C4-2B (cell line): Measurements from ENCODE around the gene GPC5.

ENCODE experiments used
- H3K27ac ChIP-seq: fragments of 450-650 bp; 2 replicates; pipeline ENCODE4 v1.5.1; 2017
- ZFX ChIP-seq: fragments of 450-650 bp; IDR thresholded peaks from 2 replicates; pipeline ENCODE4 v1.6.1; 2017
- TF ChIP-seq, protein P1 (sequence below): fragments of 450-650 bp; conservative IDR thresholded peaks from 2 replicates; pipeline ENCODE4 v1.5.1; 2017; ENCODE audit warnings: mild to moderate bottlenecking

GPC5 gene

DNA sequence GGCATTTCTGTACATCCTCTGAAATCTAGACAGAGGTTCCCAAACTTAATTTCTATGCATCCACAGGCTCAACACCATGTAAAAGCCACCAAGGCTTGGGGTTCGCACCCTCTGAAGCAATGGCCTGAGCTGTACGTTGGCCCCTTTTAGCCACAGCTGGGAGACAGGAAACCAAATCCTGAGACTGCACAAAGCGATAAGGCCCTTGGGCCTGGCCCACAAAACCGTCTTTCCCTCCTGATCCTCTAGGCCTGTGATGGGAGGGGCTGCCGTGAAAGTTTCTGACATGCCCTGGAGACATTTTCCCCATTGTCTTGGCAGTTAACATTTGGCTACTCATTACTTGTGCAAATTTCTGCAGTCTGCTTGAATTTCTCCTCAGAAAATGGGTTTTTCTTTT lies 766.4 kb downstream of the GPC5 start:
- H3K27ac ChIP-seq, result no peak overlapping the region
- TF ChIP-seq, protein P1, sequence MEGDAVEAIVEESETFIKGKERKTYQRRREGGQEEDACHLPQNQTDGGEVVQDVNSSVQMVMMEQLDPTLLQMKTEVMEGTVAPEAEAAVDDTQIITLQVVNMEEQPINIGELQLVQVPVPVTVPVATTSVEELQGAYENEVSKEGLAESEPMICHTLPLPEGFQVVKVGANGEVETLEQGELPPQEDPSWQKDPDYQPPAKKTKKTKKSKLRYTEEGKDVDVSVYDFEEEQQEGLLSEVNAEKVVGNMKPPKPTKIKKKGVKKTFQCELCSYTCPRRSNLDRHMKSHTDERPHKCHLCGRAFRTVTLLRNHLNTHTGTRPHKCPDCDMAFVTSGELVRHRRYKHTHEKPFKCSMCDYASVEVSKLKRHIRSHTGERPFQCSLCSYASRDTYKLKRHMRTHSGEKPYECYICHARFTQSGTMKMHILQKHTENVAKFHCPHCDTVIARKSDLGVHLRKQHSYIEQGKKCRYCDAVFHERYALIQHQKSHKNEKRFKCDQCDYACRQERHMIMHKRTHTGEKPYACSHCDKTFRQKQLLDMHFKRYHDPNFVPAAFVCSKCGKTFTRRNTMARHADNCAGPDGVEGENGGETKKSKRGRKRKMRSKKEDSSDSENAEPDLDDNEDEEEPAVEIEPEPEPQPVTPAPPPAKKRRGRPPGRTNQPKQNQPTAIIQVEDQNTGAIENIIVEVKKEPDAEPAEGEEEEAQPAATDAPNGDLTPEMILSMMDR, result no peak
- no peak for TF ChIP-seq ZFX

DNA sequence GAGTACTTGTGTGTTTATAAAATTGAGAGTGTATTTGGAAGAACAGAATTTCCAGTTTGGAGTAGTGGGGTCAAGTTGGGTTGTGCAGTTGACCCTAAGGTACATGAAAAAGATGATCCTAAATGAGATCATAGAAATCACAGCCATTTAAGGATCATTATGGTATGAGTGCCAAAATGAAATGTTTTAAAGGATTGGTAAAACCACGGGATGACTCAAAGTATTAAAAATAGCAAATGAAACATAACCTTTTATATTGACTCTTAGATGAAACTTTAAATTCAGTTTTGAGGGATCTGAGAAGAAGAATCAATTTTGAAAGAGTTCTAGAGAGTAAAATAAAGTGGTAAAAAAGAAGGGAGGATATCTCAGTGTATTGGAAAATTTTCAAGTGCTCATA lies 773.8 kb downstream of the GPC5 start:
- H3K27ac ChIP-seq, result no peak overlapping the region
- no peak for TF ChIP-seq ZFX
- TF ChIP-seq, protein P1, result no peak

DNA sequence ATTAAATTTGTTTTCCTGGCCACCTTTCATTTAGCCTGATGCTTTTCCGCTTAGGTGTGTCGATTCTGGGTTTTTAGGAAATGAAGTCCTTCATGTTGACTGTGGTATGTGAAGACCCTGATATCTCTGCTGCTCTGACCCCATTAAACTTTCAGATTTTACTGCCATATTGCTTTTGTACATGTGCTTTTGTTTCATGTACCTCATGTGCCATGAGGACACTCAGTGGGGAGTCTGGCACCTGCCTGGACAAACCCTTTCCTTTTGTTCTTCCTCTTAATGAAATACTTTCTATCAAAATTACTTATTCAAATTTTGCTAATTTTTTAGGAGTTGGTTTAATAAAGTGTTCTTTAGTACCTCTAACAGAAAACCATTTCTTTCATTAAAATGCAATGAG lies 774.8 kb downstream of the GPC5 start:
- TF ChIP-seq, protein P1, result no peak
- TF ChIP-seq ZFX, result no peak
- H3K27ac ChIP-seq, result no peak overlapping the region

DNA sequence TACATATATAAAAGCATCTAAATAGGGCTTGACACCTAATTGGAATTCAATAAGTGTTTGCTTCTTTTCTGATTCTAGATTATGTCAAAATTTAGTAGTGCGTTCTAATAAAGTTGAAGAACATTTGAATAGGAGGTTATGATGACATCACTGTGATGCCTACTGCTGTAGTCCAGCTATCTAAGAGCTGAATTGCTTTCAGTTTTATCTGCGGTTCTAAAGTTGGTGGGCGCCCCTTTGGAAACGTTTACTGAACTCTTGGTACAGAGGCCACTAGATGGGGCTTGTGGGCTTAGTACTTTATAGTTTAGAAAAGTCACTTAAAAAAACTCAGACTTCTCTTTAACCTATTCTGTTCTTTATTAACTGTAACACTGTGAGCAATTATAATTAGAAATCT lies 776.9 kb downstream of the GPC5 start:
- H3K27ac ChIP-seq, result no peak overlapping the region
- TF ChIP-seq, protein P1, result peak; percentile 75
- no peak for TF ChIP-seq ZFX

DNA sequence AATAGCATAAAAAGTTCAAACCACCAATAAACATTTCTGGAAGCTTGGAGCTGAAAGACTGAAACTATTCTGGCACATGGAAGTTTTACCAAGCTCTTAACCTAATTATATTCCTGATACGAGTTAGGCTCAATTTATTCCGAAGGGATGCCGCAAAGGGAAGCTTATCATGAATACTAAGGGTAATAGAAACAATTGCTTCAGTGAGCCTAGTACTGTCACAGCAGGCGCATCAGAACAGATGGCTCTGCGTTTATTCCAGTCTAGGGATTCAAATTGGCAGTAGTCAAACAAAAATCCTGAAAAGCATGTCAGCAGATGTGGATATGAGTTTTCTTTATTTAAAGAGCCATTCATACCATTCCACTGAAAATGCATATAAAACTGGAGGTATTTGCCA lies 779.5 kb downstream of the GPC5 start:
- H3K27ac ChIP-seq, result no peak overlapping the region
- TF ChIP-seq, protein P1, result no peak
- TF ChIP-seq ZFX, result no peak

DNA sequence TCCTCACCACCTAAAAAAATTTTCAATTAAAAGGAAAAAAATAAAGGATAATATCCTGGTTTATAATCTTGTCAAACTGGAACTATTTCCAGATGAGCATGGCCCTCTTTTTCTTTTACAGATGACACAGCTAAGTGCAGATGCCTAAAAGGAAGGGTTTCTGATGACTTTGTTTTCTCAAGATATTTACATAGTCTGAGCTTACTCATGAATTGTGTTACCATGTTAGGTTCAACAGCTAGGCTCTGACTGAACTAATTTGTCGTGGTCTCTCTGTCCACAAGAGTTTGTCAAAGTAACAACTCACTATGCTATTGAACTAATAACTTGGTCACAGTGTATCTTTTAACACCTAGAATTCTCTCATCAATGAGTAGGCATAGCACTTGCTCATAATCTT lies 780.8 kb downstream of the GPC5 start:
- no peak overlapping the region for H3K27ac ChIP-seq
- no peak for TF ChIP-seq ZFX
- TF ChIP-seq, protein P1, result no peak

DNA sequence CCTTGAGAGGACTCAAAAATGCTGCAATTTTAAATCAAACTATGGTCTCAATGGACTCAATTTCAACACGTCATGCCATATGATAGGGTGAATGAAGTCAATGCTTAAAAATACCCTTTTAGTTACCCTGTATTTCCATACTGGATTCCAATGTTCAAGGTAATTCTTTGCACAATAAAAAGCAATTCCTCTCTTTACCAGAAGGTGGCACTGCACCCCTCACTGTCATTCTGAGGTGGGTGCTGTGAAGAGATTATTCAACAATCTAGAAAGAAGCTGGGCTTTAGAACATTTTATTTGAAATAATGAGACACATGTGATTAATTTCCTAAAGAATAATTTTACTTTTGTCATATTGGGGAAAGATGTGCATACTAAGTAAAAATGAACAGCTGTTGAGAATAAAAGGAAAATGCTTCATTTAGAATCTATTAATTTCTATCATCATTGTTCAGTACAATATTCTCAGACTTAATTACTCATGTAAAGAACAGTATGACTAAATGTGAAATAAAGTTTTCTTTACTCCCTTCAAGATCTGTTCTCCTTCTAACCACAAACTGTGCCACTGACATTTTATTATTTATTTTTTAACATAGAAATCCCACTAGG lies 789.1 kb downstream of the GPC5 start:
- no peak for TF ChIP-seq ZFX
- TF ChIP-seq, protein P1, result peak; percentile 91
- H3K27ac ChIP-seq, result no peak overlapping the region
